A549 (cell line): Measurements from ENCODE around the gene TENM3.

ENCODE experiments used
- CTCF ChIP-seq: fragments of >200 bp; sonication (Bioruptor Twin); formaldehyde crosslinking; IDR thresholded peaks from 3 replicates; pipeline ENCODE4 v1.5.1; 2016
- MYC ChIP-seq: IDR thresholded peaks from 2 replicates; pipeline ENCODE4 v1.6.1; 2012; ENCODE audit warnings: mild to moderate bottlenecking, inconsistent platforms, low read length, improper control_type of control experiment, borderline replicate concordance
- REST ChIP-seq: fragments of 200-600 bp; sonication (generic); IDR thresholded peaks from 2 replicates; pipeline ENCODE4 v1.6.1; 2016; ENCODE audit warnings: antibody characterized with exemption, mild to moderate bottlenecking, moderate library complexity

GRCh38 chr4:182671749-182672148 lies 428.5 kb downstream of the TENM3 start:
- TF ChIP-seq CTCF (no peak), MYC (no peak), REST (no peak)
